RWPE1 (cell line): ENCODE results near the gene POLR3E.

Experiments
- CTCF ChIA-PET: fragments of 350-600 bp; sonication (Branson Sonifier 250); formaldehyde crosslinking; extraction: SDS; loops from one replicate; lab custom pipeline; 2021; lab: Yijun Ruan, JAX
- POLR2A ChIA-PET: fragments of 400-600 bp; formaldehyde crosslinking; extraction: SDS; loops from one replicate; lab custom pipeline; 2020; ENCODE audit warnings: antibody characterized with exemption; ENCODE audit not compliant: low non-redundant PET; lab: Yijun Ruan, JAX
- DNase-seq: peaks from one replicate; pipeline ENCODE4 v3.0.0; 2012; ENCODE audit warnings: low spot score
- H3K27ac ChIP-seq: fragments of 450-650 bp; 2 replicates; pipeline ENCODE4 v1.5.1; 2017
- CTCF ChIP-seq: fragments of 450-650 bp; conservative IDR thresholded peaks from 2 replicates; pipeline ENCODE4 v1.5.1; 2017; ENCODE audit warnings: low read depth, mild to moderate bottlenecking

POLR3E gene

DNA sequence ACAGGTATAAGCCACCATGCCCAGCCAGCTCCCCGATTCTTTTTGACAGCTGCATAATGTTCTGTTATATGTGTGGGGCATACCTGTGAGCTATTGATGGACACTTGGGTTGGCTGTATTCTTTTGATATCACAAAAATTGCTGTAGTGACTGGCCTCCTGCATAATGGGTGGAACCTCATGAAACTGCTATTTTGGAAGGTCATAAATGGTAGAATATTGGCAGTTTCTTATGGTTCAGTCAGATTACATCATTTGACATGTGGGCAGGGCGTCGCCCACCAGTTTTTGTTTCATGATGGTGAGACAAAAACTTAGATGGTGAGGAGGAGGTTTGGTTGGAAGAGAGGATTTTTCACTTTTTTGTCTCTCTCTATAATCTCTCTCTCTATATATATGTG, 26.7 kb upstream of the POLR3E start:
- no peak for DNase-seq
- no peak for TF ChIP-seq CTCF
- H3K27ac ChIP-seq, result no peak overlapping the region
- ChIA-PET CTCF (interaction anchor here (0.6 kb wide), 2 partner anchors 24 to 82 kb away, joined by 3 to 4 read pairs; no protein-coding TSS in a partner anchor), POLR2A (no interaction called here)

- CTCF ChIA-PET, result no interaction called here
- POLR2A ChIA-PET, result no interaction called here
- TF ChIP-seq CTCF, result no peak
- H3K27ac ChIP-seq, result no peak overlapping the region
- no peak for DNase-seq
These were observed 24.1 kb upstream of the POLR3E start for GRCh38 chr16:22272870-22273650.

DNA sequence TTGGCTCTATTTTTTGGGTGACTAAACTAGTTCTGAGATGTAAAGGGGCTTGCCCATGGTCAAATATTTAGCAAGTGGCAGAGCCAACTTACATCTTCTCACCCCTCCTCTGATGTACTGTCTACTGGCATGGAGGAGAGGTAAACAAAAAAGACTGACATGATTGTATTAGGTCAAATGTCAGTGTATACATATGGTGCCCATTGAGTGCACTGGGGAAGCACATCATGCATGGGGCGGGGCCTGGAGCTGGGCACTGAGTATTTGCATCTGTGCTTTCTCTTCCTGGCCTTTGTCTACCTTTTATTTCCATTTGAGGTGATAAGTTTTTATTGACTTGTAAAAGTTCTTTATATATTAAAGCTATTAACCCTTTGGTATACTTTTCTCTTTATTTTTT, 22.3 kb upstream of the POLR3E start:
- POLR2A ChIA-PET, result interaction anchor here (0.6 kb wide), 1 partner anchor 8 kb away, joined by 3 read pairs; no protein-coding TSS in a partner anchor
- CTCF ChIA-PET, result no interaction called here
- no peak overlapping the region for H3K27ac ChIP-seq
- DNase-seq, result no peak
- TF ChIP-seq CTCF, result no peak

DNA sequence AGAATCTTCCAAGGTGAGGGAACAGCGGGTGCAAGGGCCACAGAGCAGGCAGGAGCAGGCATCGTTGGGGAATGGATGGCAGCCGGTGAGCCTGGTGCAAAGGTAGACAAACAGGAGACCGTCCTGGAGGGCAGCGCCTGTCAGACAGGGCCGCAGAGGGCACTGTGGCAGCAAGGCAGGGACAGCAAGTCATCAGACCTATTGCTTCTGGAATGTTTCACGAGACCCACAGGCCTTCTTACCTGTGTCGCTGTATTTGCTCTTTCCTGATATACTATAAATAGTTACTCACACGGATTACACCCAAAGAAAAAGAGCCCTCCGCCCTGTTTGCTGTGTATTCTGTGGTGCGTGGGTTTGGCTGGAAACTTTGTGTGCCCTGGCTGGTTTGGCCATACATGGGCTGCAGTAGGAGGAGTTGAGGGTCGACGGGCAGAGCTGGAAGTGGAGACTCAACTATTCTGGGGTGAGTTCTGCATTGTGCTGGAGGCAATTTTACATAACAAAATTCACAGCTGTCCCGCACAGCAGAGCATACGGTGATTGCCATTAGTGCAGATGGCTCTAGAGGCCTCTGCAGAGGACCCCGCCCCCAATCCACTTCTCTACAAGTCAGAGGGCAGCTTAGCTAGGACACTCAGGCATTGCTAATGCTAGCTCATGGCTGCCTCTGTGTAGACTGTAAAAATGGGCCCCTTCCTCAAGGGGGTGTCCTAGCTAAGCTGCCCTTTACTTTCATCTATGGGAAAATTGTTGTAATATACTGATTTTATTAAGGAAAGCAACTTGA, 18.6 kb upstream of the POLR3E start:
- peak overlapping the region; percentile 16; the same call in 1 of the 2 replicates for H3K27ac ChIP-seq
- no peak for DNase-seq
- no peak for TF ChIP-seq CTCF
- ChIA-PET CTCF (interaction anchor here (0.6 to 0.7 kb wide), 2 partner anchors 10 to 1373 kb away, joined by 3 to 5 read pairs; no protein-coding TSS in a partner anchor), POLR2A (interaction anchor here (0.7 kb wide), 1 partner anchor 16 kb away, joined by 7 read pairs; no protein-coding TSS in a partner anchor)

- TF ChIP-seq CTCF, result no peak
- no peak overlapping the region for H3K27ac ChIP-seq
- ChIA-PET POLR2A (interaction anchor here (0.7 kb wide), 1 partner anchor 7 kb away, joined by 3 read pairs; no protein-coding TSS in a partner anchor), CTCF (no interaction called here)
- no peak for DNase-seq
These were observed 14.8 kb upstream of the POLR3E start for GRCh38 chr16:22282254-22282892.

DNA sequence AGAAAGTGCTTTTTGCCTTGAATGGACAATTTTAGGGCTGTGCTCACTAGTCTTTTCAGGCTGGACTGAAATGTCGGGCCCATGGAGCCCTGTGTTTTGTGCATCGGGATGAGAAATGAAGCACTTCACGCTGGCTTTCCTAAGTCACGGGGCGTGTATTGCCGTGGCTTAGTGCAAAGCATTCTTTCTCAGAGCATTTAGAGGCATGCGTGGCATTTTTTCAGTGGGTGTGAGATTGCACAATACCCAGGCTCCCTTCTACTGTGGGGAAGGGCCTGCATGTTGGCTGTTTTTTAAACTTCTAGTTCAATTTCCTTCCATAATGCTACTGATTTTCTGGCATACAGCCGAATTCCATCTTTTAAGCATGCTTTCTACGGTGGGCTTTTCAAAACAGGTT, 12.6 kb upstream of the POLR3E start:
- no peak overlapping the region for H3K27ac ChIP-seq
- ChIA-PET CTCF (no interaction called here), POLR2A (no interaction called here)
- no peak for TF ChIP-seq CTCF
- DNase-seq, result no peak
